ENCODE measurements around the gene PCBP3. TPM values are rescaled to one million over a fixed set of nuclear protein-coding genes. Genes with fewer than 3 reads are reported as not detected.

The PCBP3 gene
- total and polyA plus RNA-seq, 10 of the 15 experiments (the other 5 are each of a cell fraction or from before 2014, with no cell fraction given), result 0.09 to 1.3 (median 0.46) TPM; not detected in 3

GRCh38 chr21:45821998-45822397, 178.5 kb downstream of the PCBP3 start:
- Histone ChIP-seq H3K36me3 (ENCODE audit: control insufficient read depth in 2 of 2, insufficient read depth in 2 of 2, low read length in 1 of 2) (no peaks in the 10 kb centered on the region), H3K9ac (ENCODE audit: control insufficient read depth, insufficient read depth, low read length) (no peak overlapping the region), H3K4me1 (ENCODE audit: control insufficient read depth, insufficient read depth, low read length) (peaks cover 4% of the 10 kb centered on the region), H2AFZ (ENCODE audit: control insufficient read depth, low read depth, low read length) (no peak overlapping the region), H4K20me1 (ENCODE audit: control insufficient read depth, insufficient read depth) (no peaks in the 10 kb centered on the region), H3K79me2 (ENCODE audit: control insufficient read depth, insufficient read depth, low read length) (no peaks in the 10 kb centered on the region), H3K27ac (ENCODE audit: control insufficient read depth, insufficient read depth) (no peak overlapping the region), H3K27me3 (replicated peaks in 1 of 2; ENCODE audit: control insufficient read depth in 2 of 2, insufficient read depth in 2 of 2, low read length in 1 of 2) (no peaks in the 10 kb centered on the region), H3K9me3 (replicated peaks; ENCODE audit: control insufficient read depth, insufficient read depth, low read length) (no peaks in the 10 kb centered on the region), H3K4me3 (no peak overlapping the region), H3K4me2 (ENCODE audit: control insufficient read depth, insufficient read depth) (no peak overlapping the region)
- intact Hi-C loops (cut with micrococcal nuclease; ENCODE audit: unreplicated experiment), result loop anchor here (2.0 to 10.0 kb wide), 3 partner anchors 347 to 681 kb away; no protein-coding TSS in a partner anchor
- ChIA-PET POLR2A (no interaction called here), SMC1A (ENCODE audit: uncharacterized antibody, unreplicated experiment) (interaction anchor here (5.3 kb wide), 1 partner anchor 265 kb away, joined by 38 read pairs; no protein-coding TSS in a partner anchor), RAD21 (ENCODE audit: unreplicated experiment) (interaction anchor here (0.6 to 6.0 kb wide), 3 partner anchors 58 to 534 kb away, joined by 3 to 42 read pairs (median 3); partner anchors contain the start of gene POFUT2), CTCF (interaction anchor here (0.6 to 8.0 kb wide), 7 partner anchors 18 to 685 kb away, joined by 3 to 82 read pairs (median 5); no protein-coding TSS in a partner anchor)
- ATAC-seq (no peak), DNase-seq (ENCODE audit: low read depth, low spot score) (no peak), FAIRE-seq (no peak)
- in situ Hi-C loops (cut with MboI), result loop anchor here (25.0 kb wide), 1 partner anchor 360 kb away; no protein-coding TSS in a partner anchor
- no TSS peak for BruUV-seq (replicated peaks)
- WGBS (ENCODE audit: insufficient coverage, insufficient replicate concordance, low lambda C conversion rate, missing lambda C conversion rate), result 74% methylated on average over 9 of the region's 9 CpGs
- TF ChIP-seq CHD4 (IDR thresholded peaks at IDR 0.05) (no peak), NR2C2 (IDR thresholded peaks at IDR 0.05; ENCODE audit: borderline replicate concordance, control insufficient read depth, insufficient read length, low read depth) (no peak), PAX5 (IDR thresholded peaks at IDR 0.05; ENCODE audit: borderline replicate concordance, low read depth, low read length) (no peak), SMAD5 (IDR thresholded peaks at IDR 0.05; ENCODE audit: low read depth) (no peak), HDAC6 (IDR thresholded peaks at IDR 0.05; ENCODE audit: unreplicated experiment) (no peak), IKZF1 (conservative IDR thresholded peaks at IDR 0.05) (no peak), TBL1XR1 (IDR thresholded peaks at IDR 0.05; ENCODE audit: low read depth, low read length) (no peak), CUX1 (IDR thresholded peaks at IDR 0.05; ENCODE audit: insufficient replicate concordance, low read depth, low read length) (no peak), GABPA (IDR thresholded peaks at IDR 0.05; ENCODE audit: low read depth) (no peak), NFYB (IDR thresholded peaks at IDR 0.05; ENCODE audit: insufficient read depth, low read depth, low read length) (no peak), WRNIP1 (IDR thresholded peaks at IDR 0.05; ENCODE audit: borderline replicate concordance, low read depth, low read length) (no peak), CBX5 (IDR thresholded peaks at IDR 0.05; ENCODE audit: low read depth) (no peak), BRCA1 (IDR thresholded peaks at IDR 0.05; ENCODE audit: low read depth, low read length) (no peak)

Measured in GM12878 (cell line).